GM18951 (cell line): Measurements from ENCODE around the gene SEL1L3.
"Not testable (repeated sequence)": the region's sequence is repeated elsewhere in the genome, so short reads cannot be mapped to it uniquely, and the experiment has no call there.

Experiments used
- POLR2A ChIP-seq: IDR thresholded peaks from 4 replicates; pipeline ENCODE4 v1.6.1; 2011; ENCODE audit warnings: mild to moderate bottlenecking; ENCODE audit not compliant: insufficient read length, insufficient read depth; ENCODE audit errors: extremely low read depth
- in situ Hi-C: fragments of 300-500 bp; cut with MboI; formaldehyde crosslinking; loops from one replicate; pipeline ENCODE4 v1.12.0; 2022; ENCODE audit warnings: low sequenced_read_pairs, mixed read lengths, inconsistent platforms; ENCODE audit not compliant: unreplicated experiment

The SEL1L3 gene

GRCh38 chr4:25862411-25863346, at the start of gene SEL1L3:
Gene SEL1L3, minus strand, starts transcription at chr4:25862988. Its CDS starts 152 bp downstream, at chr4:25862836.
- in situ Hi-C loops = loop anchor here (25.0 kb wide), 1 partner anchor 1025 kb away; no protein-coding TSS in a partner anchor
- TF ChIP-seq POLR2A = peak; percentile 65

- in situ Hi-C loops = no loop called here
These were observed 48.6 kb upstream of the SEL1L3 start for GRCh38 chr4:25911356-25911755.

GRCh38 chr4:25908491-25908901, 45.7 kb upstream of the SEL1L3 start:
- in situ Hi-C loops = no loop called here
- no peak for TF ChIP-seq POLR2A

More at GRCh38 chr4:25911356-25911755, 48.6 kb upstream of the SEL1L3 start:
- TF ChIP-seq POLR2A = no peak

- in situ Hi-C loops = not testable (repeated sequence)
These were observed 43.3 kb upstream of the SEL1L3 start for GRCh38 chr4:25906113-25906512.

GRCh38 chr4:25905371-25905770, 42.6 kb upstream of the SEL1L3 start:
- in situ Hi-C loops = no loop called here

GRCh38 chr4:25904748-25905082, 41.9 kb upstream of the SEL1L3 start:
- in situ Hi-C loops = no loop called here
- TF ChIP-seq POLR2A = no peak

More at GRCh38 chr4:25905371-25905770, 42.6 kb upstream of the SEL1L3 start:
- TF ChIP-seq POLR2A = no peak

DNA sequence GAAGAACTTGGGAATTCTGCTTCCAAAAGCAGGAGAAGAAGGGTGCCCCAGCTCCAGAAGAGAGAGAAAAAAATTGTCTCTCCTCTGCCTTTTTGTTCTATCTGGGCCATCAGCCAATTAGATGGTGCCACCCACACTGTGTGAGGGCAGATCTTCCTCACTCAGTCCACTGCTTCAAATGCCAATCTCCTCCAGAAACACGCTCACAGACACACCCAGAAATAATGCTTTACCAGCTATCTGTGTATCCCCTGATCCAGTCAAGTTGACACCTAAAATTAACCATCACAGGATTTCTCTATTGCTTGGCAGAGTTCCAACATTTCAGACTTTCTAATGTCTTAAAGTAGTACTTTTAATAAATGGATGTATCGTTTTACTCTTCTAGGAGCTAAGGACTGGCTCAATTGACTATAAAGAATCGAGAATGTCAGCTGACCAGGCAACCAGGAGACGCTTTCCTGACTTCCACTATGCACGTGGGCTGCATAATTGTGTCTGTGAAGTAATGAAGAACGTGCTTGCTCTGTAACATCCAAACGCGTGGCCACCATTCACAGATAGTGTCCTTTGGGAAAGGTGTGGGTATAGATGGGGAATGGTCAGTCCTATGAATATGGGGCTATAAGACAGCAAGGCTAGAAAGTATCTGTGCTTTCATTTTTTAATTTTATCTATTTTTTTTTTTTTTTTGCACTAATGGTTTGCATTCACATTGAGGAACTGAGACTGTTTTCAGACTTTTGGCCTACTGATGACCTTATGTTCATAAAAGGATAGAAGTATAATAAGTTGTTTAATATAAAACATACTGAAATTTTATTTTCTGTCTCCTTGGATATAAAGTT, 41.3 kb upstream of the SEL1L3 start:
- in situ Hi-C loops = no loop called here

DNA sequence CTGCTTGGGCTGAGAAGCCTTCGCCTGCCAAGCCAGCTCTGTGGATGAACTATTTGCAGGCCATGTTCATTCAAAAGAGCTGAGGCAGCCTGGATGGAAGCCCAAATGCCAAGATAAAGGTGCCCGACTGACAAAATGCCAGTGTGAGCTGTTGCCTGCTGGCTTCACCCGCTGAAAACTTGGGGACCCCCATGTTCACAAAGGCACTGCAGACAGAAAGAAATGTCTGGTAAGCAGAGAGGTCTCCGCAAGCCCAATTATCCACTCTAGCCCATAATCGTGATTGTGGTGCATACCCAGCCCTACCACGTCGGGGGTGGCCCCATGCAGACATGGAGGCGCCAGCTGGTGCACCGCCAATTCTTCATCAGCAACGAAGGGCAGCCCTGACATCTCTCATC, 38.2 kb upstream of the SEL1L3 start:
- no peak for TF ChIP-seq POLR2A
- in situ Hi-C loops = no loop called here

More for the DNA sequence above, 41.3 kb upstream of the SEL1L3 start:
- TF ChIP-seq POLR2A = no peak

DNA sequence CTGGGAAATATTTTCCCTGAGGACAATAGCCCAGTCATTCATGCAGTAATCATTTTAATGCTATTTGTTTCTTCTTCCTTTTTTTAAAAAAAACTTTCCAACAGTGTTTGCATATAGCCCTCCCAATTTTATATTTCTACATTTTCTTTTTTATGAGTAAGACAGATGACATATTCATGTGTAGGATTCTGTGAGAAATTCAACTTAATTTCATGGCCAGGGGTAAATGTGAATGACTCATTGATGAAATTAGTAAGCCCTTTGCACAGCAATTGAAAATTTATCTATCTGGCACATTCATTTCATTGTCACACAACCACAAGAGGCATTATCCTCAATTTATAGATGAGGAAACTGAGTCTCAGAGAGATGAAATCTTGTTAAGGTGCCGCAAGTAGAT, 37.5 kb upstream of the SEL1L3 start:
- TF ChIP-seq POLR2A = no peak
- in situ Hi-C loops = no loop called here

DNA sequence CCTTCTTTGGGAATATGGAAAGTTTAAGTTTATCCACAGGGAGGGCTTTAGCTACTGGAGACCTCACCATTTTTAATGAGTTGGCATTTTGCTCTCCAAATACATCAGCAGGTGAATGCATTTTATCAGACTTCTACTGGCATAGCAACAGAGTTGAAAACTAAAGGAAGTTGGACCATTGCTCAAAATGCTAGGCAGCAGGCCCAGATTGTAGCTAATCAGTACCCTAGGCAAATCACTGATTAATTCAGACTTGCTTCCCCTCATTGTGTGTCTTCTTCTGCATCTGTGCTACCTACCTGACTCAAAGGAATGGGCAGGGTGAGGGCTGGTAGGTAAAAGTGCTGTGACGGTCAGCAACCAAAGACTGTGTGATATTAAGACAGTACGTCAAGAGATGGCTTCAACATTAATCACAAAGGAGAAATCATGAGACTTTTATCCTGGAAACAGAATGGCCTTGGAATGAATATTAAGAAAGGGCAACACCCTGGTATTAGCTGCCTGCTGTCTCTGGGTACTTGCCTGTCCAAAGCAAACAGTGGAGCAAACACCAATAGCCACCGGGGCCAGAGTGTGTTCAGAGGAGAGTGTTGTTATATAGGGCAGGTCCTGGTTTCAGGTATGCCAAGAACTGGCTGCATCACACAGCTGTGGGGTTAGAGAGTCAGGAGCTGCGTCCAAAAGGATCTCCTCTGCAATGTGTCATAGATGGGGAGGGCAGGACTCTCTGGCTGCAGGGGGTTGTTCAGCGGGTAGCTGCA, 34.2 kb upstream of the SEL1L3 start:
- in situ Hi-C loops = no loop called here

DNA sequence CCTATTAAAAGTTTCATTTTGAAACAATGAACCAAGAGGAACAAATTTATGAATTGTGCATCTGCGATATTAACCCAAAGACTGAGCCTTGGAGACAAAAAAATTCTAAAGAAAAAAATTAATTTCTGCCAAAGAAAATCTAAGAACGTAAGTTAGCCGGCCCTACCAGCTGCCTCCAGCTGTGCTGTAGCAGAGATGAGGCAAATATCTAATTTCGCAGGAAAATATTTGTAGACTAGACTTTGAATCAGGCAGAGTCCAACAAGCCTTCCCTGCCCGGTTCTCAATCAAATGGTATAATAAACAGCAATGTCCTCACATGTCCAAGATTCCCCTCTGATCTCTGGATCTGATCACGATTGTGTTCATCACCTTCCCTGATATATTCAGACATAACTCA, 30.0 kb upstream of the SEL1L3 start:
- in situ Hi-C loops = no loop called here
- TF ChIP-seq POLR2A = no peak

More for the DNA sequence above, 34.2 kb upstream of the SEL1L3 start:
- TF ChIP-seq POLR2A = no peak

- TF ChIP-seq POLR2A = no peak
- in situ Hi-C loops = no loop called here
These were observed 28.0 kb upstream of the SEL1L3 start for GRCh38 chr4:25890571-25891485.
